Ovary (tissue), 3 donors: ENCODE measurements around the gene LTB.

Source experiments
- CTCF ChIP-seq, 3 donors: fragments of 450-650 bp in 2 of 3; fragments of 200-600 bp in 1 of 3; IDR thresholded peaks; one replicate each; pipeline versions ENCODE4 v1.5.1 to v1.8.0; 2016 to 2022; ENCODE audit warnings: antibody characterized with exemption in 3 of 3, mild to moderate bottlenecking in 1 of 3
- EP300 ChIP-seq: sonication (generic); formaldehyde crosslinking; IDR thresholded peaks from one replicate; pipeline ENCODE4 v1.6.1; 2017; ENCODE audit warnings: antibody characterized with exemption
- POLR2A ChIP-seq: fragments of 450-650 bp; IDR thresholded peaks from one replicate; pipeline ENCODE4 v1.6.1; 2017; ENCODE audit warnings: antibody characterized with exemption, mild to moderate bottlenecking, moderate library complexity
- donor health status: DM: no; HTN: no; CAD: no.

- TF ChIP-seq CTCF (IDR thresholded peaks at IDR 0.05) (no peak), EP300 (no peak), POLR2A (no peak)
Observed at GRCh38 chr6:31534011-31534410, 48.2 kb downstream of the LTB start.
